Erythroblast (primary cell): ENCODE measurements around the gene UBE2H.

Experiments
- GATA1 ChIP-seq: IDR thresholded peaks from 2 replicates; pipeline ENCODE4 v1.6.1; 2011; ENCODE audit warnings: low read depth, mild to moderate bottlenecking, control low read depth, low read length, moderate library complexity
- POLR2A ChIP-seq: IDR thresholded peaks from 2 replicates; pipeline ENCODE4 v1.6.1; 2011; ENCODE audit warnings: mild to moderate bottlenecking, low read length

DNA sequence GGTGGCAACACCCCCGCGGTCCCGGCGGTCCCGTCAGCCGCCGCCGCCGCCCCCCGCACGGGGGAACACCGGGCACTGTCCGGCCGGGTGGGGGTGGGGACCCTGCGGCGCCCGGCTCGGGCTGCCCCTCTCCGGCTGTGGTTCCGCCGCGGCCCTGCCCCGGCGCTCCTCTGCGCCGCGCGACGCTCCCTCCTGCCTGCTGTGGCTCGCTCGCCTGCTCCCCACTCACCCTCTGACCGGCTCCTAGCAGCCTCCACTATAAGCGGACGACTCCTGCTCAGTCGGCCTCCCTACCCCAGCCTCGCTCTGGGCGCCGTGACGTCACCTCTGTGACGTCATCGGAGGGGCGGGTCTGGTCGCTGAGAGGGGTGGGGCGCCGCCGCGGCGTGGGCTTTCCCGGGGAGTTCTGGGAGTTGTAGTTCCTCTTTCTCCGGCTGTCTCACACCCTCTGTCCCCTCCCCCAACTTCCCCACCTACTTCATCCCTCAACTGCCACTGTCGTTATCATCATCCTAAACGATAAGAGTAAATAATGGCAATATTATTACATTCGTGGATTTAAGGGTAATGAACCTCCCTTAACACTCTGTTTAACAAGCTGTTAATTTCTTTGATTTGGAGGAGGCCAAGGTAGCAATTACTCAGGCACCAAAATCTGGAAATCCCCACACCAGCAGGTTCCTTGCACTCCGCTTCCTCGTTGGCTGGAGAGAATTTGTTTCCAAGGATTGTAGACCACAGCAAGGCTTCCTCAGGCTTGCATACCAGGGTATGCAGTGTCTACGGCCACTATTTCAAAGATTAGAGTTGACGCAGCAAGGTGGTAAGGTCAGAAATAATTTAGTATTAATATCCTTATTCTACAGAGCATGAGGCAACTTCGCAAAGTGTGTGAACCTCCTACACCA is at the start of gene UBE2H:
- TF ChIP-seq POLR2A (peak; percentile 84), GATA1 (no peak)
